ENCODE data around the gene CERS6.
A peak's percentile ranks its signal among the peaks of the same experiment; 100 is the strongest.

CERS6 gene

DNA sequence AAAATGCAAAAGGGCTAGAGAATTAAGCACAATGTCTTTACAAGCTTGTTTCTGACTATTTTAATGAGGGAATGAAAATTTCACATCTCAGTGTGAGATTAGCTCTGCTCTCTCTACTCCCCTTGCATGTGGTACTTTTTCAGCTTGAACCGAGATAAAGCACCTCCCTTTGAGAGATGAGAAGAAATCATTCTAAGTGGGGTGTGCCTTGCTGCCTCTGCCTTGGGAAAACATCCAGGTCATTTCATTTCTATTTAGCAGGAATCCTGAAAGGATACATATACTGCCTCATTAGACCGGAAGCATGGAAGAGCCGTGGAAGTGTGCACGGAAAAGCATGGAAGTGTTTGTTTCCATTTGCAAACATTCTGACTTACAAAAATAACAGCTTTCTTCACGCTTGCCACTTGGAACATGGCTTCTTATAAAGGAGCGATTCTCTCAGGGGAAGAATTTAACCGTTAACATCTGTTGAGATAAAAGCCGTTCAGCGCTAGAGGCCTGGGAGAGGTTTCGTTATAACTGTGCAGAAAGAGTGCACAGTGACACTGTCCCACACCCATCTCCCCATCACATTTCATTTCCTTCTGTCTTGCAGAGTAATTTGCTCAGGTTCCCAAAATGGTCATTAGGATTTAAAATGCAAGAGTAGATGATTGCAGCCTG, 363.1 kb downstream of the CERS6 start:
- no peaks in the 10 kb centered on the region for H3K9me3 ChIP-seq (ENCODE audit: control insufficient read depth in 5 of 5, low read length in 5 of 5)
- H3K4me3 ChIP-seq (ENCODE audit: low read depth in 1 of 5, low read length in 5 of 5) = peak overlapping the region in 2 of 5 donors; percentile 15 to 49
- H3K27me3 ChIP-seq (ENCODE audit: control insufficient read depth in 5 of 5, insufficient read depth in 4 of 5, low read length in 5 of 5) = no peaks in the 10 kb centered on the region
- H3K36me3 ChIP-seq (ENCODE audit: control insufficient read depth in 5 of 5, insufficient read depth in 5 of 5, low read length in 5 of 5) = peaks cover 0 to 5% (median 0%) of the 10 kb centered on the region in 5 donors
- peaks cover 0 to 50% (median 10%) of the 10 kb centered on the region in 5 donors for H3K4me1 ChIP-seq (ENCODE audit: control insufficient read depth in 5 of 5, insufficient read depth in 5 of 5, low read length in 5 of 5)
- no peak overlapping the region for H3K9ac ChIP-seq (ENCODE audit: low read length in 5 of 5)
- no peak overlapping the region for H3K27ac ChIP-seq (ENCODE audit: low read depth, low read length)

DNA sequence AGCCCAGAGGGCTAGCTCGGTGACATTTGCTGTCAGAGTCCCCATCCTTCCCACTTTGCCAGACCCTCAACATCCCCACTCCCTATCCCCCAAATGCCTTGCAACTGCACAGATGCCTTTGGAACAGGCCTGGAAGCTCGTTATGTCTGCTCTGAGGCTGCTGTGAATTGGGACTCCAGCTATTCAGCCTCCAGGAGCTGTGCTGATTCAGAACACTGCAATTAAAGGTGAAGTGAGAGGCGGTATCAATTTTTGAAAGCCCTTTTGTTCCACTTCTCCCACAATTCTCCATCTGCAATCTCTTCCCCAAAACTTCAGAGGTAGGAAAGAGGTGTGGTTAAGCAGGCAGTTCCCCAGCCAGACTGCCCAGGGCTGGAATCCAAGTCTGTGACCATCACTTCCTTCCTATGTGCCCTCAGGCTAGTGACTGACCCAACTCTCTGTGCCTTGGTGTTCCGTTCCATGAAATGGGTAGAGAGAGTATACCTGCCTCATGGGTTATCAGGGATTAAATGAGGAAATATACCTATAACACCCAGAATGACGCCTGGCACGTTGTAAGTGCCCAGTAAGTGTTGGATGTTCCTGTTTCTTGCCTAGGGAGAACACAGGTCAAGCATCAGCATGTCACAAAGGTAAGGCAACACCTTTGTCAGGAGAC, 363.9 kb downstream of the CERS6 start:
- Histone ChIP-seq H3K9ac (ENCODE audit: low read length in 5 of 5) (no peak overlapping the region), H3K9me3 (ENCODE audit: control insufficient read depth in 5 of 5, low read length in 5 of 5) (no peaks in the 10 kb centered on the region), H3K27ac (ENCODE audit: low read depth, low read length) (no peak overlapping the region), H3K4me1 (ENCODE audit: control insufficient read depth in 5 of 5, insufficient read depth in 5 of 5, low read length in 5 of 5) (peaks cover 0 to 43% (median 10%) of the 10 kb centered on the region in 5 donors), H3K4me3 (ENCODE audit: low read depth in 1 of 5, low read length in 5 of 5) (no peak overlapping the region), H3K27me3 (ENCODE audit: control insufficient read depth in 5 of 5, insufficient read depth in 4 of 5, low read length in 5 of 5) (no peaks in the 10 kb centered on the region), H3K36me3 (ENCODE audit: control insufficient read depth in 5 of 5, insufficient read depth in 5 of 5, low read length in 5 of 5) (peaks cover 0 to 4% (median 0%) of the 10 kb centered on the region in 5 donors)

DNA sequence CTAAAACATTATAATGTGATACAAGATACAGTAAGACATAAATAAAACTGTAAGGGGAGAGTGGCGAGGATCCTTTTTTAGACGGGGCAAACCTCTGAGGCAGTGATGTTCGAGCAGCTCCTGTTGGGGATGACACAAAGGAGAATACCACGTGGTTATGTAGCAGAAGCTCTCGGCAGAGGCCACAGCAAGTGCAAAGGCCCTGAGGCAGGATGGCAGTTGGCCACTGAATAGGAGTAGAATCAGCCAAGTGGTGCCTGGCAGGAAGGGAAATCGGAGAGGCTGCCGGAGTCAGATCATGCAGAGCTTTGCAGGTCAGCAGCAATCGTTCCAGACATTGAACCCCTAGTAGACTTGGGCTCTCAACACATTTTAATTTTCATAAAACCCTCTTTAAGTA, 365.5 kb downstream of the CERS6 start:
- Histone ChIP-seq H3K4me3 (ENCODE audit: low read depth in 1 of 5, low read length in 5 of 5) (no peak overlapping the region), H3K27me3 (ENCODE audit: control insufficient read depth in 5 of 5, insufficient read depth in 4 of 5, low read length in 5 of 5) (no peaks in the 10 kb centered on the region), H3K9me3 (ENCODE audit: control insufficient read depth in 5 of 5, low read length in 5 of 5) (no peaks in the 10 kb centered on the region), H3K36me3 (ENCODE audit: control insufficient read depth in 5 of 5, insufficient read depth in 5 of 5, low read length in 5 of 5) (peaks cover 0 to 4% (median 0%) of the 10 kb centered on the region in 5 donors), H3K27ac (ENCODE audit: low read depth, low read length) (no peak overlapping the region), H3K4me1 (ENCODE audit: control insufficient read depth in 5 of 5, insufficient read depth in 5 of 5, low read length in 5 of 5) (peaks cover 0 to 31% (median 10%) of the 10 kb centered on the region in 5 donors), H3K9ac (ENCODE audit: low read length in 5 of 5) (no peak overlapping the region)

DNA sequence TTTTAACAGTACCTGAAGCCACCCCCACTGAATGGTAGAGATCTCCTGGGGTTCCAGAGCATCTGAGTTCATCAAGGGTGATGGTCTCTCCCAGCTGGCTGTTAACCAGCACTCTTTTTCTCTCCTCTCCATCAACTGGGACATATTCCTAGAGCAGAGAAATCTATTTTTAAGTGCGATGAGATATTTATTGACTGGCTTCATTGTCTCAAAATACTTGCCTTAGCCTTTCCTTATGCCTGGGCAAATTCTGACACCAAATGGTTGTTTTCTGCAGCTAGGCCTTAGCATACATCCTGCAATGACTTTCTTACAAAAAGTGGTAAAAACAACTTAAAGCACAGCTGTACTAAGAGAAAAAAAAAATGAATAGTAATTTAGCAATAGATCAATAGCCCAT, 365.9 kb downstream of the CERS6 start:
- H3K27ac ChIP-seq (ENCODE audit: low read depth, low read length) = no peak overlapping the region
- no peaks in the 10 kb centered on the region for H3K9me3 ChIP-seq (ENCODE audit: control insufficient read depth in 5 of 5, low read length in 5 of 5)
- no peak overlapping the region for H3K4me3 ChIP-seq (ENCODE audit: low read depth in 1 of 5, low read length in 5 of 5)
- peaks cover 0 to 27% (median 10%) of the 10 kb centered on the region in 5 donors for H3K4me1 ChIP-seq (ENCODE audit: control insufficient read depth in 5 of 5, insufficient read depth in 5 of 5, low read length in 5 of 5)
- H3K27me3 ChIP-seq (ENCODE audit: control insufficient read depth in 5 of 5, insufficient read depth in 4 of 5, low read length in 5 of 5) = no peaks in the 10 kb centered on the region
- no peak overlapping the region for H3K9ac ChIP-seq (ENCODE audit: low read length in 5 of 5)
- H3K36me3 ChIP-seq (ENCODE audit: control insufficient read depth in 5 of 5, insufficient read depth in 5 of 5, low read length in 5 of 5) = peaks cover 0 to 5% (median under 1%) of the 10 kb centered on the region in 5 donors
